ENCODE results near the gene GAREM2. TPM values are rescaled to one million over a fixed set of nuclear protein-coding genes. Genes with fewer than 3 reads are reported as not detected.
"Not testable (repeated sequence)": the region's sequence is repeated elsewhere in the genome, so short reads cannot be mapped to it uniquely, and the experiment has no call there.

Gene GAREM2
- total RNA-seq, 1 donor from 2014 or later, result under 0.01 TPM

- H3K27me3 ChIP-seq (ENCODE audit: control insufficient read depth, insufficient read depth, low read length), result no peaks in the 10 kb centered on the region
- H3K4me3 ChIP-seq (ENCODE audit: low read depth, low read length), result no peak overlapping the region
- no peaks in the 10 kb centered on the region for H3K36me3 ChIP-seq (ENCODE audit: control insufficient read depth, insufficient read depth, low read length)
- TF ChIP-seq, protein P1, sequence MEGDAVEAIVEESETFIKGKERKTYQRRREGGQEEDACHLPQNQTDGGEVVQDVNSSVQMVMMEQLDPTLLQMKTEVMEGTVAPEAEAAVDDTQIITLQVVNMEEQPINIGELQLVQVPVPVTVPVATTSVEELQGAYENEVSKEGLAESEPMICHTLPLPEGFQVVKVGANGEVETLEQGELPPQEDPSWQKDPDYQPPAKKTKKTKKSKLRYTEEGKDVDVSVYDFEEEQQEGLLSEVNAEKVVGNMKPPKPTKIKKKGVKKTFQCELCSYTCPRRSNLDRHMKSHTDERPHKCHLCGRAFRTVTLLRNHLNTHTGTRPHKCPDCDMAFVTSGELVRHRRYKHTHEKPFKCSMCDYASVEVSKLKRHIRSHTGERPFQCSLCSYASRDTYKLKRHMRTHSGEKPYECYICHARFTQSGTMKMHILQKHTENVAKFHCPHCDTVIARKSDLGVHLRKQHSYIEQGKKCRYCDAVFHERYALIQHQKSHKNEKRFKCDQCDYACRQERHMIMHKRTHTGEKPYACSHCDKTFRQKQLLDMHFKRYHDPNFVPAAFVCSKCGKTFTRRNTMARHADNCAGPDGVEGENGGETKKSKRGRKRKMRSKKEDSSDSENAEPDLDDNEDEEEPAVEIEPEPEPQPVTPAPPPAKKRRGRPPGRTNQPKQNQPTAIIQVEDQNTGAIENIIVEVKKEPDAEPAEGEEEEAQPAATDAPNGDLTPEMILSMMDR (IDR thresholded peaks at IDR 0.05; ENCODE audit: insufficient read depth, low read length, severe bottlenecking), result no peak
- no peak for DNase-seq (ENCODE audit: low read depth)
- FAIRE-seq, result no peak
These were observed 8.7 kb upstream of the GAREM2 start for GRCh38 chr2:26164231-26164630.

GRCh38 chr2:26164641-26165211, 8.2 kb upstream of the GAREM2 start:
- H3K4me3 ChIP-seq (ENCODE audit: low read depth, low read length), result no peak overlapping the region
- no peak for DNase-seq (ENCODE audit: low read depth)

DNA sequence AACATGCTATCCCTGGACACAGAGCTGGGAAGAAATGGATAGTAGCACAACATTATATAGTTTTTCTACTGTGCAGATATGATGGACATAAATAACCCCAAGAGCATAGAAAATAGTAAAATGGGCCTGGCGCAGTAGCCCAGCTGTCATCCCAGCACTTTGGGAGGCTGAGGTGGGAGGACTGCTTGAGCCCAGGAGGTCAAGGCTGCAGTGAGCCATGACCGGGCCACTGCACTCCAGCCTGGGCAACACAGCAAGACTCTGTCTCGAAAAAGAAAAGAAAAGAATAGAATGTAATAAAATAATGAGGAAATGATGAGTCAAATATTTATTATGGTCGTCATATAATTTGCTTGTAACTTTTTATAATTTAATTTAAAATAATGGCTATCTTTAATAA, 7.5 kb upstream of the GAREM2 start:
- no peaks in the 10 kb centered on the region for H3K27me3 ChIP-seq (ENCODE audit: control insufficient read depth, insufficient read depth, low read length)
- DNase-seq (ENCODE audit: low read depth), result no peak
- H3K36me3 ChIP-seq (ENCODE audit: control insufficient read depth, insufficient read depth, low read length), result no peaks in the 10 kb centered on the region
- no peak for FAIRE-seq
- TF ChIP-seq, protein P1 (IDR thresholded peaks at IDR 0.05; ENCODE audit: insufficient read depth, low read length, severe bottlenecking), result no peak
- no peak overlapping the region for H3K4me3 ChIP-seq (ENCODE audit: low read depth, low read length)

More at GRCh38 chr2:26164641-26165211, 8.2 kb upstream of the GAREM2 start:
- TF ChIP-seq, protein P1 (IDR thresholded peaks at IDR 0.05; ENCODE audit: insufficient read depth, low read length, severe bottlenecking), result no peak
- FAIRE-seq, result no peak
- Histone ChIP-seq H3K27me3 (ENCODE audit: control insufficient read depth, insufficient read depth, low read length) (no peaks in the 10 kb centered on the region), H3K36me3 (ENCODE audit: control insufficient read depth, insufficient read depth, low read length) (no peaks in the 10 kb centered on the region)

- H3K27me3 ChIP-seq (ENCODE audit: control insufficient read depth, insufficient read depth, low read length); H3K36me3 ChIP-seq (ENCODE audit: control insufficient read depth, insufficient read depth, low read length); FAIRE-seq; H3K4me3 ChIP-seq (ENCODE audit: low read depth, low read length): not testable (repeated sequence)
- peak; percentile 13 for DNase-seq (ENCODE audit: low read depth)
These were observed 6.3 kb upstream of the GAREM2 start for GRCh38 chr2:26166541-26166940.

- no peak overlapping the region for H3K4me3 ChIP-seq (ENCODE audit: low read depth, low read length)
- FAIRE-seq (no peak), DNase-seq (ENCODE audit: low read depth) (no peak)
- H3K27me3 ChIP-seq (ENCODE audit: control insufficient read depth, insufficient read depth, low read length), result peaks cover 6% of the 10 kb centered on the region
- H3K36me3 ChIP-seq (ENCODE audit: control insufficient read depth, insufficient read depth, low read length), result no peaks in the 10 kb centered on the region
- TF ChIP-seq, protein P1 (IDR thresholded peaks at IDR 0.05; ENCODE audit: insufficient read depth, low read length, severe bottlenecking), result no peak
These were observed 4.1 kb upstream of the GAREM2 start for GRCh38 chr2:26168785-26169184.

DNA sequence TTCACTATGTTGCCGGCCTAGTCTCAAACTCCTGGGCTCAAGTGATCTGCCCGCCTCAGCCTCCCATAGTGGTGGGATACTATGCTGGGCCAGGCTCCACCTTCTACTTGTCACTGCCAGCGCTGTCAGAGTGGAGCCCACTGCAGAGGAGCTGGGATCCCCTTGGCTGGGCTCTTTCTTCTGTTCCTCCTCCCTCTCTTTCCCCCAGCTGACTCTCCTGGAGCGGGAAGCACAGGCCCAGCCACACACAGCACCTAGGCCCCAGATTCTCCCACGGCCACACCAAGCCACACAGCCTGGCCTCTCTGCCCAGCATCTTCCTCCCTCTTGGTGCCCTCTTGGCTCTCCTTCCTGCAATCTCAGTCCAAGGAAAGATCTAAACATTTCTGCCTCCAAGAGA, 3.7 kb upstream of the GAREM2 start:
- FAIRE-seq, result no peak
- Histone ChIP-seq H3K4me3 (ENCODE audit: low read depth, low read length) (no peak overlapping the region), H3K36me3 (ENCODE audit: control insufficient read depth, insufficient read depth, low read length) (no peaks in the 10 kb centered on the region), H3K27me3 (ENCODE audit: control insufficient read depth, insufficient read depth, low read length) (peaks cover 9% of the 10 kb centered on the region)
- no peak for DNase-seq (ENCODE audit: low read depth)
- TF ChIP-seq, protein P1 (IDR thresholded peaks at IDR 0.05; ENCODE audit: insufficient read depth, low read length, severe bottlenecking), result no peak

Data from bronchial epithelial cell (primary cell).